Iris pigment epithelial cell (primary cell): Measurements from ENCODE around the gene CTDSP2.
"Not testable (repeated sequence)": the region's sequence is repeated elsewhere in the genome, so short reads cannot be mapped to it uniquely, and the experiment has no call there.

ENCODE experiments used
- DNase-seq: peaks from one replicate; pipeline ENCODE4 v3.0.0-alpha.2; 2011; ENCODE audit warnings: low read depth

The CTDSP2 gene

GRCh38 chr12:57782243-57782607 lies 64.3 kb downstream of the CTDSP2 start:
- DNase-seq, result no peak

DNA sequence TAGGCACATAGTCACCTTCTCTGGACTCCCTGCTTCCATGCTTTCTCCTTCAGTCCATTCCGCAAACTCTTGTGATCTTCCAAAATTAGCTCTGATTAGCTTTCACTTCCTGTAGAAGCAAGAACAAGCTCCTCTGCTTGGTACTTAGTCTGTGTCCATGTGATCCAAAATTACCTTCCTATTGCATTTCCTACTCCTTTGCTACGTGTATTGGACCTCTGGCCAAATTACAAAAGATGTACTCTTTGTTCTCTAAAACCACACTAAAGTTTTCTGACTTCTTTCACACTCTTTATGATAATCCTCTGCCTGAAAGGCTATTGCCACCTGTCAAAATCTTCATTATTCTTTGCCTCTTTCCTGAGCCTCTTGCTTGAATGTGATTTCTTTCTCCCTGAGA lies 64.7 kb downstream of the CTDSP2 start:
- DNase-seq, result no peak

DNA sequence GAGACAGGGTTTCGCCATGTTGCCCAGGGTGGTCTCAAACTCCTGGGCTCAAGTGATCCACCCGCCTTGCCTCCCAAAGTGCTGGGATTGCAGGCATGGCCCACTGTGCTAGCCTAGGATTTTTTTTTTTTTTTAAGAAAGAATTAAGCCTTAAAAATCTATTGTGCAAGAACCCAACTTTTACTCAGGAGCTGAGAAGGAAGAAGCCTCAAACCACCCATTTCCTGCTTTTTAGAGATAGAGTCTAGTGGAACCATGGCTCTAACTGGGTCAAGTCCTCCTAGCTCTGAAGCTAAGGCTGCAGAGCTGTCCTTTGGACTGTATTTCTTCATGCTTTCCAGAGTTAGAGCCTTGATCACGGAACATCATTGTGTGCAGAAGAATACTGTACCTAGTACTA lies 65.3 kb downstream of the CTDSP2 start:
- no peak for DNase-seq

DNA sequence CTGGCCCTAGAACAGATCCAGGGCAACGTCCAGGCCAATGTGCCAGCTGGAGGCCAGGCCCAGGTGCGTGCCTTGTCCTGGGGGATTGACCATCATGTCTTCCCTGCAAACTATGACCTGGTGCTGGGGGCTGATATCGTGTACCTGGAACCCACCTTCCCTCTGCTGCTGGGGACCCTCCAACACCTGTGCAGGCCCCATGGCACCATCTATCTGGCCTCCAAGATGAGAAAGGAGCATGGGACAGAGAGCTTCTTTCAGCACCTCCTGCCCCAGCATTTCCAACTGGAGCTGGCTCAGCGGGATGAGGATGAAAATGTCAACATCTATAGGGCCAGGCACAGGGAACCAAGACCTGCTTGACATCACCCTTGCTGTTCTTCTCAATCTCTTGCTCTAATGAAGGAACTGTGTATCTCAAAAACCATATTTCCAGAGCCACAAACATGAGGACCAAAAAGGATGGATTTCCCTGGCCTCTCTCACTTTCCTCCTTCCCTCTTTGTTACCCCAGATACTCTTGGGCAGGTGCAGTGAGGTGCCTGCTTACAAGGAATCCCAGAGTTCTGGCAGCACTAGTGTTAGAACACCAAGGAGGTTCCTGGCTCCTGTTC lies 66.1 kb downstream of the CTDSP2 start:
- no peak for DNase-seq

DNA sequence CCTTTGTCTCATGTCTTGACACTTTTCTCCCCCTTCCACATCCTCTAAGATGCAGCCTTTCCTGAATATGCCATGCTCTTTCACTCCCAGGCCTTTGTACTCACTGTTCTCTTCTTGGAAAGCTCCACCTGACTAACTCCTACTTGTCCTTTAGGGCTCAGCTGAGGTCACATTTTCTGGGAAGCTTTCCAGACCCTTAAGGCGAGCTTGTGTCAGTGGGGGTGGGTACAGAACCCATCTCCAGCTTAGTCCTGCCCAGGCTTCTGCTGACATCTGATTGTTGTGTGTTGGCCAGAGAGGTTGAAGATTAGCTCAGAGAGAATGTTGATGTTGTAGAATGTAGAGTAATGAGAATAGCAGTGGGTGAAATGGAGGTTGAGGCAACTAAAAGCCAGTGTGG lies 66.8 kb downstream of the CTDSP2 start:
- no peak for DNase-seq

GRCh38 chr12:57777911-57778310 lies 68.6 kb downstream of the CTDSP2 start:
- DNase-seq, result no peak

- no peak for DNase-seq
These were observed 69.2 kb downstream of the CTDSP2 start for GRCh38 chr12:57777367-57777766.

GRCh38 chr12:57776247-57776587 lies 70.3 kb downstream of the CTDSP2 start:
- no peak for DNase-seq

- no peak for DNase-seq
These were observed 70.8 kb downstream of the CTDSP2 start for GRCh38 chr12:57775563-57776246.

GRCh38 chr12:57775044-57775443 lies 71.5 kb downstream of the CTDSP2 start:
- no peak for DNase-seq

- not testable (repeated sequence) for DNase-seq
These were observed 71.9 kb downstream of the CTDSP2 start for GRCh38 chr12:57774634-57775033.

DNA sequence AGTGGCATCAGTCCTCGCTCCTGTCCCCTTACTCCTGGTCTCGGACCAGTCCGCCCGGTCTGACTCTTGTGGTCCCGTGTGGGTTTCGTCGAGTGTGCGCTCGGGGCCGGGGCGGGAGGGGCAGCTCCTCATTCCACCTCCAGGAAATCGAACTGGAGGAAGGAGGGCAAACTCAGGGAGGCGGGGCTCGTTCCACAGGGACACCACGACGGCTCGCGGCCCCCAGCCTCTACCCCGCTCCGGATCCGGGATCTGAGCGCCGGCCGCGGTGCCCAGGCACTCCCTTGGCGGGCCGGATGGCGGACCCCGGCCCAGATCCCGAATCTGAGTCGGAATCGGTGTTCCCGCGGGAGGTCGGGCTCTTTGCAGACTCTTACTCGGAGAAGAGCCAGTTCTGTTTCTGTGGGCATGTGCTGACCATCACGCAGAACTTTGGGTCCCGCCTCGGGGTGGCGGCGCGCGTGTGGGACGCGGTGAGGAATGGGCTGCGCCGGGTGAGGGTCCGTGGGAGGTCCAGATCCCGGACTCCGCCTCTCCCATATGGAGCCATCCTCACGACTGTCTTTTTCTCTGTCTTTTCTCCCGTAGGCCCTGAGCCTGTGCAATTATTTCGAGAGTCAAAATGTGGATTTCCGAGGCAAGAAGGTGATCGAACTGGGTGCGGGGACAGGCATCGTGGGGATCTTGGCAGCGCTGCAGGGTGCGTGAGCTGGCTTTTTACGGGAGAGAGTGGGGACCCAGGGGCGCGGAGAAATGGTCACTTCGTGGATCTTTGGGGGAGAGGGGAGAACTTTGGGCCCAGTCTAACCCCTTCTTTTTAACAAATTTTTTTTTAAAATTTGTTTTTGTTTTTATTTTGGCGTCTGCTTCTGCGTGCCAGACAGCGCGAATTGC lies 73.9 kb downstream of the CTDSP2 start, which contains the start of gene EEF1AKMT3:
Gene EEF1AKMT3 (plus strand): TSS at position 186 of the 894 bp plus-strand sequence. CDS start 111 bp downstream, at position 297.
- DNase-seq, result peak; percentile 40

DNA sequence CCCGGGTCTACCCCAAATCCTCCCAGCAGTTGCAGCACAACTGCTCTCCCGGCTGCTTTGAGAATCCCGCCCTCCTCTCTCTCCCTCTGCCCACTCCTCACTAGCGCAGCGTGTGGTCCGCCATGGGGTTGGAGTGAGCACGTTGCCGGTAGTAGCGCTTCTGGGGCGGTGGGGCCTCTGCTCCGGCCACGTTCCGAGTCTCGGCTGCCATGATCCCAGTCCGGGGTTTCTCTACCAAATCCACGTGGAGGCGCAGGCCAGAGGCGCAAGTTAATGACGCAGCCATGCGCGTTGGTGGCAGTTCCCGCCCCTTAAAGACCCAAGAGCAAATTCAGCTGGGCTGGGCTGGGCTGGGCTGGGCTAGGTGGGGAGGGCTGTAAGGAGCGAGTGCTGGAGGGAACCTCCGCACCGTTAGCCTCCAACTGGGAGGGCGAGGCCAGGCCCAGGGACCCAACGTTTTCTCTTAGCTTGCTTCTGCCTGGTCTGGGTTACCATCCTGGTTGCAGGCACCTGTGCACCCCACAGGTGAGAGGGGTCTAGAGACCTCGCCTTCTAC lies 74.6 kb downstream of the CTDSP2 start, which contains the start of gene METTL1:
Gene METTL1 (minus strand): TSS at position 233 of the 556 bp plus-strand sequence. CDS start 22 bp downstream, at position 211.
- DNase-seq, result peak; percentile 98

GRCh38 chr12:57771236-57771872 lies 75.2 kb downstream of the CTDSP2 start:
- peak; percentile 92 for DNase-seq

- no peak for DNase-seq
These were observed 75.8 kb downstream of the CTDSP2 start for GRCh38 chr12:57770734-57771133.
